ENCODE data around the gene ALOX15.

GRCh38 chr17:4584917-4585637 is 56.4 kb downstream of the ALOX15 start:
- no peak for TF ChIP-seq CTCF (IDR thresholded peaks at IDR 0.05)
- TF ChIP-seq POLR2A (IDR thresholded peaks at IDR 0.05): no peak
